B cell (primary cell): Measurements from ENCODE around the gene CHRNA1.

ENCODE experiments used
- EZH2 ChIP-seq: IDR thresholded peaks from 2 replicates; pipeline ENCODE4 v1.6.1; 2012; ENCODE audit warnings: borderline replicate concordance, low read depth, mild to moderate bottlenecking, moderate library complexity, low read length; ENCODE audit not compliant: insufficient read depth, poor library complexity, severe bottlenecking
- TF ChIP-seq, protein P1 (sequence below): fragments of 200-600 bp; IDR thresholded peaks from one replicate; pipeline ENCODE4 v1.8.0; 2022; ENCODE audit warnings: antibody characterized with exemption, mild to moderate bottlenecking

GRCh38 chr2:174730698-174731018 lies 33.6 kb downstream of the CHRNA1 start:
- no peak for TF ChIP-seq EZH2
- TF ChIP-seq, protein P1, sequence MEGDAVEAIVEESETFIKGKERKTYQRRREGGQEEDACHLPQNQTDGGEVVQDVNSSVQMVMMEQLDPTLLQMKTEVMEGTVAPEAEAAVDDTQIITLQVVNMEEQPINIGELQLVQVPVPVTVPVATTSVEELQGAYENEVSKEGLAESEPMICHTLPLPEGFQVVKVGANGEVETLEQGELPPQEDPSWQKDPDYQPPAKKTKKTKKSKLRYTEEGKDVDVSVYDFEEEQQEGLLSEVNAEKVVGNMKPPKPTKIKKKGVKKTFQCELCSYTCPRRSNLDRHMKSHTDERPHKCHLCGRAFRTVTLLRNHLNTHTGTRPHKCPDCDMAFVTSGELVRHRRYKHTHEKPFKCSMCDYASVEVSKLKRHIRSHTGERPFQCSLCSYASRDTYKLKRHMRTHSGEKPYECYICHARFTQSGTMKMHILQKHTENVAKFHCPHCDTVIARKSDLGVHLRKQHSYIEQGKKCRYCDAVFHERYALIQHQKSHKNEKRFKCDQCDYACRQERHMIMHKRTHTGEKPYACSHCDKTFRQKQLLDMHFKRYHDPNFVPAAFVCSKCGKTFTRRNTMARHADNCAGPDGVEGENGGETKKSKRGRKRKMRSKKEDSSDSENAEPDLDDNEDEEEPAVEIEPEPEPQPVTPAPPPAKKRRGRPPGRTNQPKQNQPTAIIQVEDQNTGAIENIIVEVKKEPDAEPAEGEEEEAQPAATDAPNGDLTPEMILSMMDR, result no peak
